Activated T-helper 17 cell treated with anti-CD3 and anti-CD28 coated beads, Interleukin-2, amount 50 U/mL, for 72 hours (primary cell): ENCODE measurements around the gene AJUBA. TPM values are rescaled to one million over a fixed set of nuclear protein-coding genes. Genes with fewer than 3 reads are reported as not detected.
A peak's percentile ranks its signal among the peaks of the same experiment; 100 is the strongest.

Experiments
- ATAC-seq: fragments of 150-1000 bp; cut with Tn5 transposase; replicated peaks from 2 replicates; pipeline ENCODE4 v1.10.0; 2021; ENCODE audit warnings: mild to moderate bottlenecking, moderate library complexity
- H3K27ac Mint-ChIP-seq: one replicate; pipeline ENCODE4 v1.8.0; 2022; ENCODE audit warnings: mixed read lengths
- H3K27me3 Mint-ChIP-seq: one replicate; pipeline ENCODE4 v1.8.0; 2022; ENCODE audit warnings: mixed read lengths
- H3K36me3 Mint-ChIP-seq: one replicate; pipeline ENCODE4 v1.8.0; 2022; ENCODE audit warnings: low read depth, mild to moderate bottlenecking, mixed read lengths
- H3K4me1 Mint-ChIP-seq: one replicate; pipeline ENCODE4 v1.8.0; 2022; ENCODE audit warnings: mixed read lengths
- H3K4me3 Mint-ChIP-seq: one replicate; pipeline ENCODE4 v1.8.0; 2022; ENCODE audit warnings: mild to moderate bottlenecking, mixed read lengths
- H3K9me3 Mint-ChIP-seq: one replicate; pipeline ENCODE4 v1.8.0; 2022; ENCODE audit warnings: mixed read lengths
- total RNA-seq, 2 donors: library from RNA; stranded (reverse); gene quantifications; one replicate each; pipeline ENCODE4 v1.2.3, GENCODE V29; 2022

AJUBA gene
- total RNA-seq, 2 donors from 2014 or later = 1.1 to 7.5 TPM

DNA sequence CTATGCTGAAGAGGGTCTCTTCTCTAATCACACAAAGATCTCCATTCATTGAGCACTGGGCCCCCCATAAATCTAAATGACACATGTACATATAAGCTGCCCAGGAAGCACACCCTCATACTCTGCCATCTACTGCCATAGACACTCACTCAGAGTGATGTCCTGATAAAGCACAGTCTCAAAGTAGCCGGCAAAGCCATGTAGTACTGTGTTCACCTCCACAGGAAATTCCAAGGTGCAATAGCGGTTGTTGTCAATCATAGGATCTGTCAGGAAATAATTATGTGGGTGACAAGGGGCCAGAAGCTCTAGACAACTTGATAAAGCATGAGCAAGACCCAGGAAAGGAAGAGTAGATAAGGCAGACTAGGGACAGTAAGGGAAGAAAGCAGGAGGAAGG lies 60.1 kb downstream of the AJUBA start:
- peak overlapping the region; percentile 41 for H3K27ac Mint-ChIP-seq
- H3K36me3 Mint-ChIP-seq = peaks cover 97% of the 10 kb centered on the region
- no peaks in the 10 kb centered on the region for H3K27me3 Mint-ChIP-seq
- no peak for ATAC-seq
- H3K9me3 Mint-ChIP-seq = no peaks in the 10 kb centered on the region
- no peak overlapping the region for H3K4me3 Mint-ChIP-seq
- H3K4me1 Mint-ChIP-seq = peaks cover 26% of the 10 kb centered on the region

Other genes starting within 250 kb of the AJUBA start
- 100 to 1,000 TPM; 110 to 152 TPM for gene OXA1L, start 215.9 kb downstream of the AJUBA start, total RNA-seq
- gene SLC7A7, start 167.1 kb downstream of the AJUBA start, total RNA-seq = under 1 TPM; 0.15 to 0.71 TPM
- 100 to 1,000 TPM in 1 of 2 donors, 10 to 100 TPM in 1; 90.4 to 142 TPM for gene MRPL52, start 152.7 kb downstream of the AJUBA start, total RNA-seq
- 1 to 10 TPM; 1.5 to 2.1 TPM for gene MMP14, start 146.0 kb downstream of the AJUBA start, total RNA-seq
- gene LRP10, start 110.8 kb downstream of the AJUBA start, total RNA-seq = 10 to 100 TPM; 61.3 to 78.1 TPM
- 1 to 10 TPM in 1 of 2 donors, under 1 TPM in 1; 0.56 to 1.3 TPM for gene REM2, start 99.3 kb downstream of the AJUBA start, total RNA-seq
- gene RBM23, start 63.4 kb downstream of the AJUBA start, total RNA-seq = 10 to 100 TPM; 69.5 to 70.5 TPM
- gene PRMT5, start 53.2 kb downstream of the AJUBA start, total RNA-seq = 100 to 1,000 TPM in 1 of 2 donors, 10 to 100 TPM in 1; 61.7 to 127 TPM
- gene HAUS4, start 25.5 kb downstream of the AJUBA start, total RNA-seq = 10 to 100 TPM; 60.6 to 78.5 TPM
- 1 to 10 TPM; 8.5 to 9.6 TPM for gene C14orf93, start 27.6 kb upstream of the AJUBA start, total RNA-seq
- gene PSMB5, start 52.3 kb upstream of the AJUBA start, total RNA-seq = 100 to 1,000 TPM in 1 of 2 donors, 10 to 100 TPM in 1; 85.8 to 151 TPM
- not detected for gene PSMB11, start 59.7 kb upstream of the AJUBA start, total RNA-seq
- gene CDH24, start 75.0 kb upstream of the AJUBA start, total RNA-seq = under 1 TPM; 0.48 TPM
- gene ACIN1, start 112.6 kb upstream of the AJUBA start, total RNA-seq = 100 to 1,000 TPM; 187 to 214 TPM
- 10 to 100 TPM; 40.3 to 53.4 TPM for gene C14orf119, start 113.0 kb upstream of the AJUBA start, total RNA-seq
- not detected for gene CIROP, start 122.4 kb upstream of the AJUBA start, total RNA-seq
- gene CEBPE, start 136.7 kb upstream of the AJUBA start, total RNA-seq = not detected
- under 1 TPM; 0.61 to 0.69 TPM for gene SLC7A8, start 201.1 kb upstream of the AJUBA start, total RNA-seq